CD4-positive, CD25-positive, alpha-beta regulatory T cell (primary cell): Measurements from ENCODE around the gene GABBR2. TPM values are rescaled to one million over a fixed set of nuclear protein-coding genes. Genes with fewer than 3 reads are reported as not detected.

ENCODE experiments used
- ATAC-seq, 2 donors: fragments of 150-1000 bp; cut with Tn5 transposase; one replicate each; pipeline ENCODE4 v1.10.0; 2021; ENCODE audit warnings: low read depth in 2 of 2, moderate number of reproducible peaks in 2 of 2, moderate library complexity in 1 of 2
- DNase-seq, 3 donors: peaks; one replicate each; pipeline versions ENCODE4 v3.0.0 to v3.0.0-alpha.2; 2012 to 2022; ENCODE audit warnings: mixed read lengths in 1 of 3
- H3K27ac ChIP-seq: one replicate; pipeline ENCODE4 v1.7.0; 2013; ENCODE audit warnings: mild to moderate bottlenecking, low read length; ENCODE audit not compliant: insufficient read depth, poor library complexity, severe bottlenecking
- H3K27me3 ChIP-seq: one replicate; pipeline ENCODE4 v1.7.0; 2013; ENCODE audit warnings: low read length; ENCODE audit not compliant: control insufficient read depth, insufficient read depth
- H3K36me3 ChIP-seq: one replicate; pipeline ENCODE4 v1.7.0; 2013; ENCODE audit warnings: mild to moderate bottlenecking, low read length, moderate library complexity; ENCODE audit not compliant: control insufficient read depth, insufficient read depth
- H3K4me1 ChIP-seq: 2 replicates; pipeline ENCODE4 v1.7.0; 2013; ENCODE audit warnings: mild to moderate bottlenecking, low read length; ENCODE audit not compliant: insufficient read depth, control insufficient read depth, poor library complexity, severe bottlenecking
- H3K4me3 ChIP-seq: one replicate; pipeline ENCODE4 v1.7.0; 2013; ENCODE audit warnings: low read depth, mild to moderate bottlenecking, low read length, moderate library complexity
- H3K9me3 ChIP-seq, 2 experiments: 1 replicate in 1 of 2; 2 replicates in 1 of 2; pipeline ENCODE4 v1.7.0; 2013; ENCODE audit warnings: low read length in 2 of 2, mild to moderate bottlenecking in 1 of 2, moderate library complexity in 1 of 2; ENCODE audit not compliant: control insufficient read depth in 2 of 2
- H3K27ac Mint-ChIP-seq, 3 donors: one replicate each; pipeline ENCODE4 v1.8.0; 2020 to 2022; ENCODE audit warnings: mild to moderate bottlenecking in 3 of 3, mixed read lengths in 3 of 3, moderate library complexity in 2 of 3
- H3K27me3 Mint-ChIP-seq: one replicate; pipeline ENCODE4 v1.8.0; 2022; ENCODE audit warnings: mild to moderate bottlenecking, mixed read lengths
- H3K36me3 Mint-ChIP-seq: one replicate; pipeline ENCODE4 v1.8.0; 2020; ENCODE audit warnings: mixed read lengths
- H3K4me1 Mint-ChIP-seq, 4 donors: one replicate each; pipeline ENCODE4 v1.8.0; 2020 to 2022; ENCODE audit warnings: mixed read lengths in 4 of 4, mild to moderate bottlenecking in 1 of 4
- H3K4me3 Mint-ChIP-seq, 4 donors: one replicate each; pipeline ENCODE4 v1.8.0; 2020 to 2022; ENCODE audit warnings: mild to moderate bottlenecking in 4 of 4, mixed read lengths in 4 of 4, moderate library complexity in 3 of 4
- H3K9me3 Mint-ChIP-seq, 7 donors: one replicate each; pipeline ENCODE4 v1.8.0; 2020 to 2022; ENCODE audit warnings: mixed read lengths in 7 of 7, mild to moderate bottlenecking in 3 of 7, moderate library complexity in 2 of 7
- polyA plus RNA-seq, 4 donors: library from polyadenylated mRNA; unstranded; fragments of 300-500 nt; fragmentation: Illumina TruSeq; gene quantifications; one replicate each; pipeline ENCODE4 v1.2.3, GENCODE V29; 2021
- total RNA-seq: library from RNA; stranded (reverse); gene quantifications from one replicate; pipeline ENCODE4 v1.2.3, GENCODE V29; 2022

GABBR2 gene
- total and polyA plus RNA-seq, 5 donors from 2014 or later: not detected

DNA sequence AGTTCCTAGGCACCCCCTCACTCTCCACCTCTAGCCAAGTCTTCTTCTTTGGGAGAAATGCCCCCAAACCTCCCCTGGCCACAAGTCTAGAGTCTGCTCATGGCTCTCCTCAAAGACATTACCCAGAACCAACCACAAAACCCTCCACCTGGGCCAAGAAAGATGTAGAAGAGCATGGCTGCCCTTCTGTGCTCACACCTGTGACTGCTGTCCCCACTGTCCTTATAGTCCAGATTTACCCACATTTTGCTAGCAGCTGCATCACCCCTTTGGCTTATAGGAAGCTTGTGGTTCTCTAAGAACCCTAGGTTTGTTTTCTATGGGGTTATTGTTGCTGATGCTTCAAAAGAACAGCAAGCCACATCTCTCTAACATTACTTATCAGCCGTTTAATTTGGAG lies 6.1 kb upstream of the GABBR2 start:
- H3K36me3 Mint-ChIP-seq: no peaks in the 10 kb centered on the region
- H3K4me1 Mint-ChIP-seq: peaks cover 0 to 2% (median 0%) of the 10 kb centered on the region in 4 donors
- H3K9me3 Mint-ChIP-seq: peaks cover 0 to 2% (median 0%) of the 10 kb centered on the region in 7 donors
- Histone ChIP-seq H3K36me3 (no peaks in the 10 kb centered on the region), H3K4me1 (no peaks in the 10 kb centered on the region), H3K27me3 (peaks cover 17% of the 10 kb centered on the region), H3K4me3 (no peak overlapping the region), H3K27ac (no peak overlapping the region), H3K9me3 (no peaks in the 10 kb centered on the region)
- no peak for DNase-seq
- H3K4me3 Mint-ChIP-seq: no peak overlapping the region
- no peak for ATAC-seq
- no peak overlapping the region for H3K27ac Mint-ChIP-seq
- peaks cover 31% of the 10 kb centered on the region for H3K27me3 Mint-ChIP-seq

DNA sequence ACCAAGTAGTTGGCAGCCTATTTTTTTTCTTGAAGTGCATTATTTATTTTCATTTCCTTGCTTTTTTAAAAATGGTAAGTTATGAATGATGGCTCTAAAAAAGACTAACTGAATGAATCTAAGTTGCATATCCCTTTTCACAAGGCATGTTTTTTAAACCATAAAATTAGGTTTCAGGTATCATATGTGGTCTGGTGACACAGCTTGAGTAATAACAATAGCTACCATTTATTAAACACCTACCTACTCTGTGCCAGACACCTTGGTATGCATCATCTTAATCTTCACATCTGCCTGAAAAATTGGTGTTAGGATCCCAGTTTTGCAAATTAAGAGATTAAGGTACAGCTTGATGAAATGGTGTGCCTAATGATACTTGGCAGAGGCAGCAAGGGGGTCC lies 4.3 kb upstream of the GABBR2 start:
- no peaks in the 10 kb centered on the region for H3K36me3 Mint-ChIP-seq
- no peaks in the 10 kb centered on the region for H3K9me3 ChIP-seq
- H3K4me1 Mint-ChIP-seq: peaks cover 0 to 5% (median 0%) of the 10 kb centered on the region in 4 donors
- H3K4me3 Mint-ChIP-seq: no peak overlapping the region
- no peak overlapping the region for H3K4me3 ChIP-seq
- peaks cover 17% of the 10 kb centered on the region for H3K27me3 ChIP-seq
- DNase-seq: no peak
- H3K36me3 ChIP-seq: no peaks in the 10 kb centered on the region
- no peak for ATAC-seq
- no peak overlapping the region for H3K27ac Mint-ChIP-seq
- no peaks in the 10 kb centered on the region for H3K4me1 ChIP-seq
- H3K9me3 Mint-ChIP-seq: peaks cover 0 to 2% (median 0%) of the 10 kb centered on the region in 7 donors
- peaks cover 30% of the 10 kb centered on the region for H3K27me3 Mint-ChIP-seq
- H3K27ac ChIP-seq: no peak overlapping the region

DNA sequence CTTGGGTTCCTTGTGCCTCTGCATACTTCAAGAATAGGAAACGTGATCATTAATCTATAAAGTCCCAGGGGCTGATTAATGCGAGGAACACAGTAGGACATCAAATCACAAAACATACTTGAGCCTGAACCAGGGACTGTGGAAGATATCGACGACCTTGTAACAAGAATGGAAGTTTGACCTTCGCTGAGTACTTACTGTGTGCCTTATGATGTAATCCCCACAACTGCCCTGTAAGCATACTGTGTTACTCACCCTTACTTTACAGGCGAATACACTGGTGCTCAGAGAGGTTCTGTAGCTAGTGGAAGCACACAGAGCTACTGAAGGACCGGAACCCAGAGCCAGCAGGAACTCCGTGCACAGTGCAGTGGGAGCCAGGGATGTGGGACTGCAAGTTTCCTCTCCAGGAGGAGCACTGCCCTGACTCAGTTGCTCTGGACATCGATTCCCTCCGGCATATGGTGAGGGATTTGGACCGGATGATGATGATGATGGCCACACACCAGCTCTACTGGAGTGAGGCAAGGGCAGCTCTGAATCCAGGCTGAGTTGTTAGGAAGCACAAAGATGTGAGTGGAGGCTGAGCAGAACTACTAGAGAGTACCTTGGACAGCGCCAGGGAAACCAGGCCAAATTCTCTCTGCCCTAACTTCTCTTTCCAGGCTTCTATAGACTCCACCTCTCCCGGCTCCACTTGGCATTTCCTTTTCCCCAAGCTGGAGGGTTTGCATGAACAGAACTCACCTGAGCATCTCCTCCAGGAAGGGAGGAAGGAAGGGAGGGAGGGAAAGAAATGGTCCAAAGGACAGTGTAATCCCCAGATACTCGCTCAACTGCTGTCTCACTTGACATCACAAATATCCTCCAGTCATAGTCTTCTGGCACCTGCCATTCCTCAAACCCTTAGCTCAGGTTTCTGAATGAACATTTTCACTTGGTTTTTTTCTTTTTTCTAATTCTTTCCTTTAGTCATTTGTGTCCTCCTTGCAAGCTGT lies 1.5 kb upstream of the GABBR2 start:
- Mint-ChIP-seq H3K9me3 (no peaks in the 10 kb centered on the region), H3K27me3 (peaks cover 45% of the 10 kb centered on the region), H3K27ac (no peak overlapping the region), H3K36me3 (no peaks in the 10 kb centered on the region), H3K4me3 (peak overlapping the region in 1 of 4 donors; percentile 10), H3K4me1 (peaks cover 0 to 11% (median under 1%) of the 10 kb centered on the region in 4 donors)
- no peak overlapping the region for H3K27ac ChIP-seq
- H3K4me3 ChIP-seq: no peak overlapping the region
- DNase-seq (no peak), ATAC-seq (no peak)
- H3K9me3 ChIP-seq: no peaks in the 10 kb centered on the region
- H3K4me1 ChIP-seq: peaks cover 3% of the 10 kb centered on the region
- H3K36me3 ChIP-seq: no peaks in the 10 kb centered on the region
- peaks cover 23% of the 10 kb centered on the region for H3K27me3 ChIP-seq

DNA sequence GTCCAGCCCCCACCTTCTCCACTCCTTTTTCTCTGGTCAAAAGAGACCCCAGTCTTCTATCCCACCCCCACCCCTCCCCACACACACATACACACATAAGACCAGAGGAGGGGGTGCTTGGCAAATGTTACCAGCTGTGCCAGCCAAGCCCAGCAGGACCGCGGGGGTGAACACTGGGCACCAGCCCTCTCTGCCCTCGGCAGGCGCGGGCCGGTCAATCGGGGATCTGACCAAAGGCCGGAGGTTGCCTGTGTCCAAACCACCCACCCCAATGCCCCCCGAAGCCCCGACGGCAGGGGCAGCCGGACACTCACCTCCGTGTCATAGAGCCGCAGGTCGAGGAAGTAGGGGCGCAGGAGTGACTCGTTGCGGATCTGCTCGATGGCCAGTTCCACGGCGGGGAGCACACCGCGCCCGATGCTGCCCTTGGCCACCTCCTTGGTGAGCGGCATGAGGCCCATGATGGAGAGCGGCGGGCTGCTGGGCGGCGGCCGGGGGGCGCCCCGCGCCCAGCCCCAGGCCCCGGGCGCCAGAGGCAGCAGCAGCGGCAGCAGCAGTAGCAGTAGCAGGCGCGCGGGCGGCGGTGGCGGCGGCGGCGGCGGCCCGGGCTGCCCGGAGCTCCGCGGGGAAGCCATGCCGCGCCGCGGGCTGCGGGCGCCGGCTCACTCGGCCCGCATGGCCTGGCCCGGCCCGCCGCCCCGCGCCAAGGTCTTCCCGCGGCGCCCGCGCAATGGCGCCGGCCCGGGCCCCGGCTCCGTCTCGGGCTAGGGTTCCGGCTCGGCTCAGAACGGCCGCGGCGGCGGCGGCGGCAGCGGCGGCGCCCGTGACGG lies 417 bp downstream of the GABBR2 start:
- Histone ChIP-seq H3K4me3 (no peak overlapping the region), H3K9me3 (no peaks in the 10 kb centered on the region), H3K36me3 (no peaks in the 10 kb centered on the region), H3K27me3 (peaks cover 22% of the 10 kb centered on the region), H3K27ac (no peak overlapping the region), H3K4me1 (peaks cover 3% of the 10 kb centered on the region)
- DNase-seq (no peak), ATAC-seq (no peak)
- Mint-ChIP-seq H3K36me3 (no peaks in the 10 kb centered on the region), H3K4me1 (peaks cover 0 to 11% (median under 1%) of the 10 kb centered on the region in 4 donors), H3K9me3 (no peaks in the 10 kb centered on the region), H3K27me3 (peaks cover 59% of the 10 kb centered on the region), H3K4me3 (peak overlapping the region in 1 of 4 donors; percentile 24), H3K27ac (peak overlapping the region in 1 of 3 donors; percentile 48)

DNA sequence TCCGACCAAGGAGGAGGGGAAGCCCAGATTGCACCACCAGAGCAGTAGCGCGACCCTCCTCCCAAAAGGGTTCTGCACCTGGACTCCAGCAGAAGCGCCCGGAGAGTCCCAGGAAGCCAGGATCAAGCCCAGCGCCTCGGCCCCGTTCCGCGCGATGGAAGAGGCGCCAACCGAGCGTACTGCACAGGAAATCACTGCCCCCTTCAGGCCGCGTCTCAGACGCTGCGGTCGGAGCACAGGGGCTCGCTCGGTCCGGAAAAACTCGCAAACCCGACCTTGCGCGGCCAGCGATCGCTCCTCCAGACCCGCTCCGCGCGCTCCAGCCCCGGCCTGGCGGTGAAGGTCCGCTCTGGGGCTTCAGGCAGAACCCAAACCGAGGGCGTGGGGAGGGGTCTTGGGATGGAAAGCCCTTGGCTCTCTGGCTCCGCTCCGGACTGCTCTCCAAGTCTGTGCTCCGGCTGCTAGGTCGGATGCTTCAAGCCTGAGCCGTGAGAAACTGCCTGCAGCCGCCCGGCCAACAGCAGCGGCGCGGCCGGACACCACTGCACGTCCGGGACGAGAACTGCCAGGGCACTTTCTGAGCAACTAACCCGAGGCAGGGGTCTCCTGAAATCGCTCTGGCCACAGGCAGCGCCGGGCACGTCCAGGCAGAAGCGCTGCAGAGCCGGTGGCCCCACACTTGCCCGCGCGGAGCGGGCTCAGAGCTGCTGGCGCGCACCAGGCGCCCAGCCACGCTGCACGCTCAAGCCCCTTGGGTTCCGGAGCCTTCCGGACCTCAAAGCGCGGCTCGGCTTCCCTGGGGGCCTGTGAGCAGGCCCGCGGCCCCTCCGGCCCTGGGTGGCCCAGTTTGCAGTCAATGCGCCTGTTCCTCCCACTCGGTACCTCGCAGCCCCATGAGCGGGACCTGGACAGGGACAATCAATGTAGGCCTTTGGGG lies 1.3 kb downstream of the GABBR2 start:
- H3K4me3 ChIP-seq: no peak overlapping the region
- no peak overlapping the region for H3K27ac ChIP-seq
- peak overlapping the region in 1 of 4 donors; percentile 63 for H3K4me3 Mint-ChIP-seq
- H3K27ac Mint-ChIP-seq: peak overlapping the region in 1 of 3 donors; percentile 48
- no peaks in the 10 kb centered on the region for H3K9me3 ChIP-seq
- peaks cover 20% of the 10 kb centered on the region for H3K27me3 ChIP-seq
- peaks cover 3% of the 10 kb centered on the region for H3K4me1 ChIP-seq
- no peaks in the 10 kb centered on the region for H3K36me3 Mint-ChIP-seq
- ATAC-seq (no peak), DNase-seq (peak in 1 of 3 donors; percentile 23)
- peaks cover 64% of the 10 kb centered on the region for H3K27me3 Mint-ChIP-seq
- peaks cover 0 to 1% (median 0%) of the 10 kb centered on the region in 7 donors for H3K9me3 Mint-ChIP-seq
- peaks cover 0 to 11% (median under 1%) of the 10 kb centered on the region in 4 donors for H3K4me1 Mint-ChIP-seq
- no peaks in the 10 kb centered on the region for H3K36me3 ChIP-seq

DNA sequence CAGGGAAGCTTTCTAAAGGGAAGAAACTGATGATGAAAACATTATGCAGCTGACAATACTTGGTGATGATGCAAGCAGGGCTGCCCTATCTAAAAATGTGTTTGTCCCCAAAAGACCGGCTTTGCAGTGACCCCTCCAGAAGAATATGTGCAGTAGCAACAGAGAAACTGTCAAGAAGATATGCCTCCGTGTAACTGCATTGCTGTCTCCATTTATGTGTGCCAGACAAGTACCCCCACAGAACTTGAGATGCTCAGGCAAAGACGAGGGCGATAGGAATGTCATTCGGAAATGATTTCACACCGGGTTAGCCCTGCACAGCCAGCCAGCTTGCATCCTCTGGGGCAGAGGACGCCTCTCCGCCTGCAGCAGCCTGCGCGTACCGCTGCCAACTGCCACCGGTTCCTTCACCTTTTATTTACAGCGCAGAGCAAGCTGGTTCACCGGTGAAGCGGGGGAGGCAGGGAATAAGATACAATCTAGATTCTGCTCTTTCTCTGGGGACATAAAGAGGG lies 2.0 kb downstream of the GABBR2 start:
- Histone ChIP-seq H3K4me1 (peaks cover 3% of the 10 kb centered on the region), H3K4me3 (no peak overlapping the region), H3K27me3 (peaks cover 16% of the 10 kb centered on the region), H3K36me3 (no peaks in the 10 kb centered on the region), H3K9me3 (no peaks in the 10 kb centered on the region), H3K27ac (no peak overlapping the region)
- H3K4me3 Mint-ChIP-seq: peak overlapping the region in 2 of 4 donors; percentile 23 to 63
- H3K36me3 Mint-ChIP-seq: no peaks in the 10 kb centered on the region
- H3K27ac Mint-ChIP-seq: no peak overlapping the region
- H3K4me1 Mint-ChIP-seq: peaks cover 0 to 11% (median under 1%) of the 10 kb centered on the region in 4 donors
- DNase-seq (no peak), ATAC-seq (no peak)
- peaks cover 65% of the 10 kb centered on the region for H3K27me3 Mint-ChIP-seq
- H3K9me3 Mint-ChIP-seq: peaks cover 0 to 3% (median 0%) of the 10 kb centered on the region in 7 donors
